Measurements from ENCODE around the gene ANKRD49.

ANKRD49 gene

DNA sequence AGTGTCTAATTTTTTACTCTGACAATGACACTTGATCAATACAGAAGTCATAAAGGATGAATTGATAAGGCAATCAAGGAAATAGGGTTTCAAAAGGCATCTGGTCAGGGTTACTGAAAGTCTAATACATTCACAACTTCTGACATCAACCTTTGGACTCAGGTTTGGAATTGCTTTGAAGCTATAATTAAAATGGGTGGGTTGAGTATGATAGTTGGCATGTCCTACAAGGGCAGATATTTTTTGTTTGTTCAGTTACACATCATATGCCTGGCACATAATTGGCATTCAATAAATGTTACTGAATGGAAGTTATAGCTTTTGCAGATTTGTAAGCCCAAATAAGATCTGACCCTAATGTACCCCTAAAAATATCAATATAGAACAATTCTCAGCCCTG lies 42.6 kb downstream of the ANKRD49 start:
- in situ Hi-C loops (cut with HindIII; ENCODE audit: low pct_unique_long_range_greater_than_20kb, low sequenced_read_pairs): no loop called here
- no peak for DNase-seq (ENCODE audit: low read depth in 1 of 2, low spot score in 1 of 2)
- TF ChIP-seq JUND (IDR thresholded peaks at IDR 0.05; ENCODE audit: low read depth): no peak

DNA sequence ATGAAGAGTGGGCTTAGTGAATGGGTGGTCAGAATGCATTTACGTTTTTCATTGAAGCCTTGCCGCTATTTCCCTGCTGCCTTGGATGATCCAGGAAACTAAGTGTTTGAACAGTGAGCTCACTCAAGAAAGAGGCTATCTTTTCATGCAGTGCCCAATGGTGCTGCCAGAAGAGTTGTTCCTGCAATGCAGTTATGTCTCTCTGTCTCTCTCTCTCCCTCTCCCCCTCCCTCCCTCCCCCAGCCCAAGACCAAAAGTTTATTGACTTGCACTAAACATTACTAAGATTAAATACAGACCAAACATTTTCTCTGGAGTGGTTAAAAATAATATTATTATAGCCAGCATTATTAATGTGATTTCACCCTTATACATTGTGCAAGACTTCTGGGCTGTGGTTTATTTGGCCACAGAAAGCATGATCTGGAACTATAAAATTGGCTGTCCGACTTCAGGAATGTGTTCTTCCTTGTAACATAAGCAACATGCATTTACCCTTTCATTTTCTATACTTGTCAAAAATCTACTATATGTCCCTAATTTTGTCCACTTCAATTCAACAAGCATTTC lies 43.3 kb downstream of the ANKRD49 start:
- no peak for DNase-seq (ENCODE audit: low read depth in 1 of 2, low spot score in 1 of 2)
- in situ Hi-C loops (cut with HindIII; ENCODE audit: low pct_unique_long_range_greater_than_20kb, low sequenced_read_pairs): no loop called here
- TF ChIP-seq JUND (IDR thresholded peaks at IDR 0.05; ENCODE audit: low read depth): no peak

DNA sequence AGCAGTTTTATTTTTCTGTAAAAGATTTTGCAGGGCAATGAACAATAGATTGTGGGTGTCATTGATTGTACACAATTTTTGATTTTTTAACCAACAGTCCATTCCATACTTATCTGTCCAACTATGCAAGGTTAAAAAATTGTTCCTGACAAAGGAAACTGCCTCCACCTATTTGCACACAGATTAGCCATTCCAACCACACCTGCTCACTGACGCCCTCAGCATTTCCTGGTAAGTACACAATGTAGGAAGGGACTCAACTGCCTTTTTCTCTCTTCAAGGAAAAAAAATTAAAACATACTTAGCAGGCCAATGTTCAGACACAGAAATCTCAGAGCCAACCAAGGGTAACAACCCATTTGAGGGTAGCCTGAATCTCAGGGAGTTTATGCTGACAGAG lies 45.6 kb downstream of the ANKRD49 start:
- in situ Hi-C loops (cut with HindIII; ENCODE audit: low pct_unique_long_range_greater_than_20kb, low sequenced_read_pairs): no loop called here
- DNase-seq (ENCODE audit: low read depth in 1 of 2, low spot score in 1 of 2): peak in 1 of 2 experiments; percentile 42

DNA sequence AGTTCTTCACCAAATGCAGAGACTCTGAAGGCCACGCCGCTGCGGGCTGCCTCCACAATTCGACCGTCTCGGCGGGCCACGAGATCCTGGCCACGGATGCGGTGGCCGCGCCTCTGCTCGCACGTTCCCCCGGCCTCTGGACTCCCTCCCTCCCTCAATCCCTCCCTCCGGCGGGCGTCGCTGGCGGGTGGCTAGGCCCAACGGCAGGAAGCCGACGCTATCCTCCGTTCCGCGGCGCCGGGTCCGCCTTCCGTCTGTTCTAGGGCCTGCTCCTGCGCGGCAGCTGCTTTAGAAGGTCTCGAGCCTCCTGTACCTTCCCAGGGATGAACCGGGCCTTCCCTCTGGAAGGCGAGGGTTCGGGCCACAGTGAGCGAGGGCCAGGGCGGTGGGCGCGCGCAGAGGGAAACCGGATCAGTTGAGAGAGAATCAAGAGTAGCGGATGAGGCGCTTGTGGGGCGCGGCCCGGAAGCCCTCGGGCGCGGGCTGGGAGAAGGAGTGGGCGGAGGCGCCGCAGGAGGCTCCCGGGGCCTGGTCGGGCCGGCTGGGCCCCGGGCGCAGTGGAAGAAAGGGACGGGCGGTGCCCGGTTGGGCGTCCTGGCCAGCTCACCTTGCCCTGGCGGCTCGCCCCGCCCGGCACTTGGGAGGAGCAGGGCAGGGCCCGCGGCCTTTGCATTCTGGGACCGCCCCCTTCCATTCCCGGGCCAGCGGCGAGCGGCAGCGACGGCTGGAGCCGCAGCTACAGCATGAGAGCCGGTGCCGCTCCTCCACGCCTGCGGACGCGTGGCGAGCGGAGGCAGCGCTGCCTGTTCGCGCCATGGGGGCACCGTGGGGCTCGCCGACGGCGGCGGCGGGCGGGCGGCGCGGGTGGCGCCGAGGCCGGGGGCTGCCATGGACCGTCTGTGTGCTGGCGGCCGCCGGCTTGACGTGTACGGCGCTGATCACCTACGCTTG lies 50.2 kb downstream of the ANKRD49 start, which contains the start of gene FUT4:
Gene FUT4, plus strand, starts transcription at position 227 of the 951 bp plus-strand sequence. Its CDS starts 213 bp downstream, at position 440.
- in situ Hi-C loops (cut with HindIII; ENCODE audit: low pct_unique_long_range_greater_than_20kb, low sequenced_read_pairs): no loop called here
- no peak for TF ChIP-seq JUND (IDR thresholded peaks at IDR 0.05; ENCODE audit: low read depth)
- DNase-seq (ENCODE audit: low read depth in 1 of 2, low spot score in 1 of 2): peak; percentile 95

More for the DNA sequence above, 45.6 kb downstream of the ANKRD49 start:
- no peak for TF ChIP-seq JUND (IDR thresholded peaks at IDR 0.05; ENCODE audit: low read depth)

DNA sequence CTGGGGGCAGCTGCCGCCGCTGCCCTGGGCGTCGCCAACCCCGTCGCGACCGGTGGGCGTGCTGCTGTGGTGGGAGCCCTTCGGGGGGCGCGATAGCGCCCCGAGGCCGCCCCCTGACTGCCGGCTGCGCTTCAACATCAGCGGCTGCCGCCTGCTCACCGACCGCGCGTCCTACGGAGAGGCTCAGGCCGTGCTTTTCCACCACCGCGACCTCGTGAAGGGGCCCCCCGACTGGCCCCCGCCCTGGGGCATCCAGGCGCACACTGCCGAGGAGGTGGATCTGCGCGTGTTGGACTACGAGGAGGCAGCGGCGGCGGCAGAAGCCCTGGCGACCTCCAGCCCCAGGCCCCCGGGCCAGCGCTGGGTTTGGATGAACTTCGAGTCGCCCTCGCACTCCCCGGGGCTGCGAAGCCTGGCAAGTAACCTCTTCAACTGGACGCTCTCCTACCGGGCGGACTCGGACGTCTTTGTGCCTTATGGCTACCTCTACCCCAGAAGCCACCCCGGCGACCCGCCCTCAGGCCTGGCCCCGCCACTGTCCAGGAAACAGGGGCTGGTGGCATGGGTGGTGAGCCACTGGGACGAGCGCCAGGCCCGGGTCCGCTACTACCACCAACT lies 51.0 kb downstream of the ANKRD49 start:
- TF ChIP-seq JUND (IDR thresholded peaks at IDR 0.05; ENCODE audit: low read depth): no peak
- in situ Hi-C loops (cut with HindIII; ENCODE audit: low pct_unique_long_range_greater_than_20kb, low sequenced_read_pairs): no loop called here
- DNase-seq (ENCODE audit: low read depth in 1 of 2, low spot score in 1 of 2): no peak

DNA sequence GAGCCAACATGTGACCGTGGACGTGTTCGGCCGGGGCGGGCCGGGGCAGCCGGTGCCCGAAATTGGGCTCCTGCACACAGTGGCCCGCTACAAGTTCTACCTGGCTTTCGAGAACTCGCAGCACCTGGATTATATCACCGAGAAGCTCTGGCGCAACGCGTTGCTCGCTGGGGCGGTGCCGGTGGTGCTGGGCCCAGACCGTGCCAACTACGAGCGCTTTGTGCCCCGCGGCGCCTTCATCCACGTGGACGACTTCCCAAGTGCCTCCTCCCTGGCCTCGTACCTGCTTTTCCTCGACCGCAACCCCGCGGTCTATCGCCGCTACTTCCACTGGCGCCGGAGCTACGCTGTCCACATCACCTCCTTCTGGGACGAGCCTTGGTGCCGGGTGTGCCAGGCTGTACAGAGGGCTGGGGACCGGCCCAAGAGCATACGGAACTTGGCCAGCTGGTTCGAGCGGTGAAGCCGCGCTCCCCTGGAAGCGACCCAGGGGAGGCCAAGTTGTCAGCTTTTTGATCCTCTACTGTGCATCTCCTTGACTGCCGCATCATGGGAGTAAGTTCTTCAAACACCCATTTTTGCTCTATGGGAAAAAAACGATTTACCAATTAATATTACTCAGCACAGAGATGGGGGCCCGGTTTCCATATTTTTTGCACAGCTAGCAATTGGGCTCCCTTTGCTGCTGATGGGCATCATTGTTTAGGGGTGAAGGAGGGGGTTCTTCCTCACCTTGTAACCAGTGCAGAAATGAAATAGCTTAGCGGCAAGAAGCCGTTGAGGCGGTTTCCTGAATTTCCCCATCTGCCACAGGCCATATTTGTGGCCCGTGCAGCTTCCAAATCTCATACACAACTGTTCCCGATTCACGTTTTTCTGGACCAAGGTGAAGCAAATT lies 51.7 kb downstream of the ANKRD49 start:
- DNase-seq (ENCODE audit: low read depth in 1 of 2, low spot score in 1 of 2): no peak
- in situ Hi-C loops (cut with HindIII; ENCODE audit: low pct_unique_long_range_greater_than_20kb, low sequenced_read_pairs): no loop called here
- no peak for TF ChIP-seq JUND (IDR thresholded peaks at IDR 0.05; ENCODE audit: low read depth)

DNA sequence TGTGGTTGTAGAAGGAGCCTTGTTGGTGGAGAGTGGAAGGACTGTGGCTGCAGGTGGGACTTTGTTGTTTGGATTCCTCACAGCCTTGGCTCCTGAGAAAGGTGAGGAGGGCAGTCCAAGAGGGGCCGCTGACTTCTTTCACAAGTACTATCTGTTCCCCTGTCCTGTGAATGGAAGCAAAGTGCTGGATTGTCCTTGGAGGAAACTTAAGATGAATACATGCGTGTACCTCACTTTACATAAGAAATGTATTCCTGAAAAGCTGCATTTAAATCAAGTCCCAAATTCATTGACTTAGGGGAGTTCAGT lies 52.3 kb downstream of the ANKRD49 start:
- in situ Hi-C loops (cut with HindIII; ENCODE audit: low pct_unique_long_range_greater_than_20kb, low sequenced_read_pairs): no loop called here
- no peak for TF ChIP-seq JUND (IDR thresholded peaks at IDR 0.05; ENCODE audit: low read depth)
- no peak for DNase-seq (ENCODE audit: low read depth in 1 of 2, low spot score in 1 of 2)

DNA sequence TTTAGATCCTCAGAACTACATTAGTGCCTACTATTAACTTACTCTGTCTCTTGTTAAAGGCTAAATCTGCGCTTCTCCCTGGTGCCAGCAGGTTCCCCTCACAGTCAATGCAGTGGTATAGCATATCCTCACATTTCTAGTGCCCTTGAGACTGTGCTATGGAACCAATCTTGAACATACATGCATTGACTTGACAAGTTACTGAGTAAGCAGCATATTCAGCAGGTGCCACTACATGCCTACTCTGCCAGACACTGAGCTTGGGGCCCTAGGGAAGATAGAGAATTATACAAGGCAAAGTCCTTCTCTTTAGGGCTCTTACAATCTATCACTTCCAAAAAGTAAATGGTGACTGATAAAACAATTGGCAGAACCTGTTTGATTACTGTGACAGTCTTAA lies 53.1 kb downstream of the ANKRD49 start:
- in situ Hi-C loops (cut with HindIII; ENCODE audit: low pct_unique_long_range_greater_than_20kb, low sequenced_read_pairs): no loop called here
- DNase-seq (ENCODE audit: low read depth in 1 of 2, low spot score in 1 of 2): no peak
- no peak for TF ChIP-seq JUND (IDR thresholded peaks at IDR 0.05; ENCODE audit: low read depth)

DNA sequence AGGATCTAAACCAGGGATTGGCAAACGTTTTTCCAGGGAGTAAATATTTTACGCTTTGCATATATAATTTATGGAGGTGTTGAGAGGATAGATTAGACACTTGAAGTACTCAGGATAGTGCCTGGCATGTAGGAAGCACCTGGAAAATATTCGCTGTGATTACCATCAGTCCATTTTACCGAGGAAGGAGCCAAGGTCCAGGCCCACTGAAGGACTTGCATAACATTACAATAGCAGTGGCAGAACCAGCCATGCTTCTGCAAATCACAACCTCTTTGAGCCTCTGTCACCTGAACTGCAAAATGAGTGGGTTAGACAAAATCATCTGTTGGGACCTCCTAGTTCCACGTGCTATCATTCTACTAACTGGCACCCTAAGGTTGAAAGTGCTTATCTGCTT lies 55.4 kb downstream of the ANKRD49 start:
- DNase-seq (ENCODE audit: low read depth in 1 of 2, low spot score in 1 of 2): no peak
- TF ChIP-seq JUND (IDR thresholded peaks at IDR 0.05; ENCODE audit: low read depth): no peak
- in situ Hi-C loops (cut with HindIII; ENCODE audit: low pct_unique_long_range_greater_than_20kb, low sequenced_read_pairs): no loop called here
